HepG2 (cell line): ENCODE results near the gene APOC4. TPM values are rescaled to one million over a fixed set of nuclear protein-coding genes. Genes with fewer than 3 reads are reported as not detected.

ENCODE experiments used
- AHR ChIP-seq: IDR thresholded peaks from 2 replicates; pipeline ENCODE4 v1.6.1; 2018; ENCODE audit warnings: missing genetic modification reagents, missing compliant biosample characterization
- ASH2L ChIP-seq: fragments of 300-600, 200-600 bp; sonication (generic); IDR thresholded peaks from 2 replicates; pipeline ENCODE4 v1.7.0; 2017; ENCODE audit warnings: low read depth, mild to moderate bottlenecking, moderate library complexity, mixed read lengths, low read length; ENCODE audit not compliant: insufficient read length
- FOXJ3 ChIP-seq: sonication (generic); formaldehyde crosslinking; IDR thresholded peaks from 2 replicates; pipeline ENCODE4 v1.4.0; 2020; ENCODE audit warnings: missing genetic modification reagents, mild to moderate bottlenecking, borderline replicate concordance
- HDAC1 ChIP-seq: sonication (generic); formaldehyde crosslinking; IDR thresholded peaks from 2 replicates; pipeline ENCODE4 v1.5.1; 2020; ENCODE audit warnings: mild to moderate bottlenecking, missing genetic modification reagents
- HIC2 ChIP-seq: sonication (generic); formaldehyde crosslinking; IDR thresholded peaks from 2 replicates; pipeline ENCODE4 v1.9.0; 2022; ENCODE audit warnings: low read depth, missing genetic modification reagents
- ISX ChIP-seq: sonication (generic); formaldehyde crosslinking; conservative IDR thresholded peaks from 2 replicates; pipeline ENCODE4 v1.5.0; 2020; ENCODE audit warnings: missing genetic modification reagents
- RARG ChIP-seq: sonication (generic); formaldehyde crosslinking; IDR thresholded peaks from 2 replicates; pipeline ENCODE4 v1.4.0; 2020; ENCODE audit warnings: low read depth, mild to moderate bottlenecking, missing genetic modification reagents
- ZBTB21 ChIP-seq: sonication (generic); formaldehyde crosslinking; IDR thresholded peaks from 2 replicates; pipeline ENCODE4 v1.4.0; 2020; ENCODE audit warnings: missing genetic modification reagents
- ZFAT ChIP-seq: sonication (generic); formaldehyde crosslinking; conservative IDR thresholded peaks from 2 replicates; pipeline ENCODE4 v1.8.1; 2023; ENCODE audit warnings: missing genetic modification reagents, inconsistent platforms
- ZMYM4 ChIP-seq: sonication (generic); formaldehyde crosslinking; IDR thresholded peaks from 2 replicates; pipeline ENCODE4 v1.8.1; 2023; ENCODE audit warnings: mild to moderate bottlenecking, missing genetic modification reagents
- ZNF180 ChIP-seq: sonication (generic); formaldehyde crosslinking; IDR thresholded peaks from 2 replicates; pipeline ENCODE4 v1.4.0; 2020; ENCODE audit warnings: low read depth, missing genetic modification reagents, borderline replicate concordance
- ZNF513 ChIP-seq: sonication (generic); formaldehyde crosslinking; conservative IDR thresholded peaks from 2 replicates; pipeline ENCODE4 v1.5.0; 2020; ENCODE audit warnings: missing genetic modification reagents
- ZNF574 ChIP-seq: sonication (generic); formaldehyde crosslinking; IDR thresholded peaks from 2 replicates; pipeline ENCODE4 v1.4.0; 2020; ENCODE audit warnings: missing genetic modification reagents
- ZNF761 ChIP-seq: sonication (generic); formaldehyde crosslinking; conservative IDR thresholded peaks from 2 replicates; pipeline ENCODE4 v1.4.0; 2020; ENCODE audit warnings: mild to moderate bottlenecking, missing genetic modification reagents
- polyA plus RNA-seq, 8 experiments: library from polyadenylated mRNA; depleted of rRNA in 3 of 8; stranded (reverse) in 7 of 8; unstranded in 1 of 8; fragments of >200 nt; fragmentation: Illumina TruSeq in 4 of 8; extraction: Trizol in 4 of 8; gene quantifications; 2 replicates each; pipeline versions ENCODE4 v1.2.1 to v1.2.3, GENCODE V29; 2011 to 2016; ENCODE audit warnings: low read depth in 4 of 8, missing spikeins in 1 of 8, mixed read lengths in 1 of 8; ENCODE audit not compliant: insufficient read depth in 1 of 8
- total RNA-seq, 5 experiments: library from RNA; depleted of rRNA; stranded (reverse); fragments of >200 nt; fragmentation: Illumina TruSeq; extraction: Trizol; gene quantifications; 2 replicates each; pipeline ENCODE4 v1.2.3, GENCODE V29; 2016; ENCODE audit warnings: low read depth in 1 of 5
- TF ChIP-seq, protein P1 (sequence below): sonication (generic); formaldehyde crosslinking; IDR thresholded peaks from 2 replicates; pipeline ENCODE4 v1.4.0; 2020; ENCODE audit warnings: missing genetic modification reagents
- TF ChIP-seq, protein P2 (sequence below): sonication (generic); formaldehyde crosslinking; IDR thresholded peaks from 2 replicates; pipeline ENCODE4 v1.9.0; 2021; ENCODE audit warnings: missing genetic modification reagents, mild to moderate bottlenecking, borderline replicate concordance
- TF ChIP-seq, protein P3 (sequence below): sonication (generic); formaldehyde crosslinking; IDR thresholded peaks from 2 replicates; pipeline ENCODE4 v1.8.1; 2022; ENCODE audit warnings: mild to moderate bottlenecking, missing genetic modification reagents

Gene APOC4
- total and polyA plus RNA-seq, 2 of the 13 experiments (the other 11 are each of a cell fraction or from before 2014, with no cell fraction given): 0.46 TPM; not detected in 1

DNA sequence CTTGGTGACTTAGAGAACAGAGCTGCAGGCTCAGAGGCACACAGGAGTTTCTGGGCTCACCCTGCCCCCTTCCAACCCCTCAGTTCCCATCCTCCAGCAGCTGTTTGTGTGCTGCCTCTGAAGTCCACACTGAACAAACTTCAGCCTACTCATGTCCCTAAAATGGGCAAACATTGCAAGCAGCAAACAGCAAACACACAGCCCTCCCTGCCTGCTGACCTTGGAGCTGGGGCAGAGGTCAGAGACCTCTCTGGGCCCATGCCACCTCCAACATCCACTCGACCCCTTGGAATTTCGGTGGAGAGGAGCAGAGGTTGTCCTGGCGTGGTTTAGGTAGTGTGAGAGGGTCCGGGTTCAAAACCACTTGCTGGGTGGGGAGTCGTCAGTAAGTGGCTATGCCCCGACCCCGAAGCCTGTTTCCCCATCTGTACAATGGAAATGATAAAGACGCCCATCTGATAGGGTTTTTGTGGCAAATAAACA is 17.8 kb upstream of the APOC4 start (continued):
- TF ChIP-seq, protein P1, sequence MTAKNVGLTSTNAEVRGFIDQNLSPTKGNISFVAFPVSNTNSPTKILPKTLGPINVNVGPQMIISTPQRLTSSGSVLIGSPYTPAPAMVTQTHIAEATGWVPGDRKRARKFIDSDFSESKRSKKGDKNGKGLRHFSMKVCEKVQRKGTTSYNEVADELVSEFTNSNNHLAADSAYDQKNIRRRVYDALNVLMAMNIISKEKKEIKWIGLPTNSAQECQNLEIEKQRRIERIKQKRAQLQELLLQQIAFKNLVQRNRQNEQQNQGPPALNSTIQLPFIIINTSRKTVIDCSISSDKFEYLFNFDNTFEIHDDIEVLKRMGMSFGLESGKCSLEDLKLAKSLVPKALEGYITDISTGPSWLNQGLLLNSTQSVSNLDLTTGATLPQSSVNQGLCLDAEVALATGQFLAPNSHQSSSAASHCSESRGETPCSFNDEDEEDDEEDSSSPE (CRISPR knock-in tag): peak; percentile 57; the same call in 1 of the 2 replicates
- peak; percentile 62; the same call in 1 of the 2 replicates for TF ChIP-seq ZBTB21 (CRISPR knock-in tag)
- no peak for TF ChIP-seq ISX
- TF ChIP-seq ZNF513 (CRISPR knock-in tag): no peak
- TF ChIP-seq ZFAT: no peak
- TF ChIP-seq ZNF180 (CRISPR knock-in tag): no peak
- TF ChIP-seq ZNF761: no peak
- TF ChIP-seq, protein P2, sequence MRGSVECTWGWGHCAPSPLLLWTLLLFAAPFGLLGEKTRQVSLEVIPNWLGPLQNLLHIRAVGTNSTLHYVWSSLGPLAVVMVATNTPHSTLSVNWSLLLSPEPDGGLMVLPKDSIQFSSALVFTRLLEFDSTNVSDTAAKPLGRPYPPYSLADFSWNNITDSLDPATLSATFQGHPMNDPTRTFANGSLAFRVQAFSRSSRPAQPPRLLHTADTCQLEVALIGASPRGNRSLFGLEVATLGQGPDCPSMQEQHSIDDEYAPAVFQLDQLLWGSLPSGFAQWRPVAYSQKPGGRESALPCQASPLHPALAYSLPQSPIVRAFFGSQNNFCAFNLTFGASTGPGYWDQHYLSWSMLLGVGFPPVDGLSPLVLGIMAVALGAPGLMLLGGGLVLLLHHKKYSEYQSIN (CRISPR knock-in tag): no peak
- peak; percentile 67 for TF ChIP-seq ZMYM4 (CRISPR knock-in tag)
- peak; percentile 64 for TF ChIP-seq ASH2L
- TF ChIP-seq RARG: no peak
- TF ChIP-seq FOXJ3 (CRISPR knock-in tag): peak; percentile 89
- peak; percentile 85 for TF ChIP-seq ZNF574 (CRISPR knock-in tag)
- TF ChIP-seq HDAC1 (CRISPR knock-in tag): peak; percentile 97
- TF ChIP-seq HIC2: peak; percentile 96
- peak; percentile 94 for TF ChIP-seq AHR (CRISPR knock-in tag)
- TF ChIP-seq, protein P3, sequence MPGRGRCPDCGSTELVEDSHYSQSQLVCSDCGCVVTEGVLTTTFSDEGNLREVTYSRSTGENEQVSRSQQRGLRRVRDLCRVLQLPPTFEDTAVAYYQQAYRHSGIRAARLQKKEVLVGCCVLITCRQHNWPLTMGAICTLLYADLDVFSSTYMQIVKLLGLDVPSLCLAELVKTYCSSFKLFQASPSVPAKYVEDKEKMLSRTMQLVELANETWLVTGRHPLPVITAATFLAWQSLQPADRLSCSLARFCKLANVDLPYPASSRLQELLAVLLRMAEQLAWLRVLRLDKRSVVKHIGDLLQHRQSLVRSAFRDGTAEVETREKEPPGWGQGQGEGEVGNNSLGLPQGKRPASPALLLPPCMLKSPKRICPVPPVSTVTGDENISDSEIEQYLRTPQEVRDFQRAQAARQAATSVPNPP (CRISPR knock-in tag): peak; percentile 75; the same call in 1 of the 2 replicates
